ENCODE data around the gene HECTD1. TPM values are rescaled to one million over a fixed set of nuclear protein-coding genes. Genes with fewer than 3 reads are reported as not detected.

HECTD1 gene
- total and polyA plus RNA-seq, 9 of the 15 experiments (the other 6 are each of a cell fraction or from before 2014, with no cell fraction given) = 27.9 to 111 (median 78.1) TPM

GRCh38 chr14:31203414-31203742 lies 4.2 kb downstream of the HECTD1 start (continued):
- TF ChIP-seq HOMEZ (CRISPR knock-in tag; IDR thresholded peaks at IDR 0.05) = no peak
- TF ChIP-seq ZNF274 (IDR thresholded peaks at IDR 0.05; ENCODE audit: borderline replicate concordance, low read depth, low read length) = no peak
- no peak for TF ChIP-seq ZNF766 (CRISPR knock-in tag; conservative IDR thresholded peaks at IDR 0.05)
- TF ChIP-seq KLF1 (tag; IDR thresholded peaks at IDR 0.05) = no peak
- TF ChIP-seq, protein P1, sequence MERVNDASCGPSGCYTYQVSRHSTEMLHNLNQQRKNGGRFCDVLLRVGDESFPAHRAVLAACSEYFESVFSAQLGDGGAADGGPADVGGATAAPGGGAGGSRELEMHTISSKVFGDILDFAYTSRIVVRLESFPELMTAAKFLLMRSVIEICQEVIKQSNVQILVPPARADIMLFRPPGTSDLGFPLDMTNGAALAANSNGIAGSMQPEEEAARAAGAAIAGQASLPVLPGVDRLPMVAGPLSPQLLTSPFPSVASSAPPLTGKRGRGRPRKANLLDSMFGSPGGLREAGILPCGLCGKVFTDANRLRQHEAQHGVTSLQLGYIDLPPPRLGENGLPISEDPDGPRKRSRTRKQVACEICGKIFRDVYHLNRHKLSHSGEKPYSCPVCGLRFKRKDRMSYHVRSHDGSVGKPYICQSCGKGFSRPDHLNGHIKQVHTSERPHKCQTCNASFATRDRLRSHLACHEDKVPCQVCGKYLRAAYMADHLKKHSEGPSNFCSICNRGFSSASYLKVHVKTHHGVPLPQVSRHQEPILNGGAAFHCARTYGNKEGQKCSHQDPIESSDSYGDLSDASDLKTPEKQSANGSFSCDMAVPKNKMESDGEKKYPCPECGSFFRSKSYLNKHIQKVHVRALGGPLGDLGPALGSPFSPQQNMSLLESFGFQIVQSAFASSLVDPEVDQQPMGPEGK (CRISPR knock-in tag; IDR thresholded peaks at IDR 0.05; ENCODE audit: borderline replicate concordance) = no peak
- TF ChIP-seq, protein P2, sequence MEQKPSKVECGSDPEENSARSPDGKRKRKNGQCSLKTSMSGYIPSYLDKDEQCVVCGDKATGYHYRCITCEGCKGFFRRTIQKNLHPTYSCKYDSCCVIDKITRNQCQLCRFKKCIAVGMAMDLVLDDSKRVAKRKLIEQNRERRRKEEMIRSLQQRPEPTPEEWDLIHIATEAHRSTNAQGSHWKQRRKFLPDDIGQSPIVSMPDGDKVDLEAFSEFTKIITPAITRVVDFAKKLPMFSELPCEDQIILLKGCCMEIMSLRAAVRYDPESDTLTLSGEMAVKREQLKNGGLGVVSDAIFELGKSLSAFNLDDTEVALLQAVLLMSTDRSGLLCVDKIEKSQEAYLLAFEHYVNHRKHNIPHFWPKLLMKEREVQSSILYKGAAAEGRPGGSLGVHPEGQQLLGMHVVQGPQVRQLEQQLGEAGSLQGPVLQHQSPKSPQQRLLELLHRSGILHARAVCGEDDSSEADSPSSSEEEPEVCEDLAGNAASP (IDR thresholded peaks at IDR 0.05) = no peak

All from K562 (cell line).